GM19328 (cell line): ENCODE measurements around the gene INSIG1.
A peak's percentile ranks its signal among the peaks of the same experiment; 100 is the strongest.

ENCODE experiments used
- ATAC-seq: cut with Tn5 transposase; IDR thresholded peaks from one replicate; pipeline ENCODE4 v1.9.1; 2021; ENCODE audit warnings: mild to moderate bottlenecking, moderate library complexity; ENCODE audit not compliant: unreplicated experiment

The INSIG1 gene

DNA sequence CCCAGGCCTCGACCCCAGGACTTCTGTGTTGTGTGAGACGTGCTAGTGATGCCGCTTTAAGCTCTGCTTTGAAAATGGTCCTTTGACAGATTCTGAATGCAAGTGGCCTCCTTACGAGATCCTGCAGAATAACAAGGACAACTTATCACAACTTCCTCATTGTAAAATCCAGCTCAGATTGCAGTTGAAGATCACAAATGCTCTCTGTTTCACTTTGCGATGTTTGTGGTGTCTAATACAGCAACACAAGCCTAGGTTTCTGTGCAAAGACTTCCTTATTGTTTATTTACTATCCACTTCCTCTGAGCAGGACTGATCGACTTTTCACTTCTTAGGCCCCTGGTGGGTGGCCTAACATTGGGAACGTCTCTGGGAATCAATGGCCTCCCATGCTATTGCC, 31.7 kb upstream of the INSIG1 start:
- no peak for ATAC-seq

DNA sequence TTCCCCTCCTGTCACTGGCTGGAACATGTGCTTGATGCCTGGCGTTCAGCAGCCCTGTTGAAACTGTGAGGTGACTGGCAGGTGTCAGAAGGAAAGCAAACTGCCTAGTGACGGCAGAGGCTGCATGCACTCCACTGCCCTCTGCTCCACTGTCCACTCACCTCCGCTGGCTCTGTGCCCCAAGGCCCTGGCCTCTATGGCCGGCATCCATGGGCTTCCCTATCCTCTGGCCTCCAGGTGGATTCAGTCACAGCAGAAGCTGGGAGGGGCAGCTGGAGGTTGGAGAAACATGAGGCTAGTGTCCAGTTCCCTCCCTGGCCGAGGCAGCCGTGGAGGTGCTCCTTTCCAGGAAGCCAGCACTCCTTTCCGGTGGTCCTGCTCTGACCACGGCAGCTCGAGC, 31.2 kb upstream of the INSIG1 start:
- ATAC-seq: no peak

DNA sequence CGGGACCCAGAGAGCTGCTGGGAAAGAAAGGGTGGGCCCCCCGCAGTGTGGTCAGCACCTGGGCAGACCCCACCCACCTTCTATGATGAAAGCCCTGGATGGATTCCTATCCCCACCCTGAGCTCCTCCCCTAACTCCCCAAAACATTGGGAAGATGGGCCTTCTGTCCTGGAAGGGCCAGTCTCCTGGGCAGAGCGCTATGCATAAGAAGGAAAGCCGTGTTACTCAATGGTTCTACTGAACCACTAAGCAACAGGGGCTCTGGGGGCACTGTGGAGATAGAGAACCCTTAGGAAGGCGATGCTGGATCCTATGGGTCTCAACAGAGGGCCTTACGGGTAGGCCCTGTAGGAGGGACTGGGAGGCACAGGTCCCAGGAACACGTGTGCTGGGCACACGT, 30.7 kb upstream of the INSIG1 start:
- no peak for ATAC-seq

DNA sequence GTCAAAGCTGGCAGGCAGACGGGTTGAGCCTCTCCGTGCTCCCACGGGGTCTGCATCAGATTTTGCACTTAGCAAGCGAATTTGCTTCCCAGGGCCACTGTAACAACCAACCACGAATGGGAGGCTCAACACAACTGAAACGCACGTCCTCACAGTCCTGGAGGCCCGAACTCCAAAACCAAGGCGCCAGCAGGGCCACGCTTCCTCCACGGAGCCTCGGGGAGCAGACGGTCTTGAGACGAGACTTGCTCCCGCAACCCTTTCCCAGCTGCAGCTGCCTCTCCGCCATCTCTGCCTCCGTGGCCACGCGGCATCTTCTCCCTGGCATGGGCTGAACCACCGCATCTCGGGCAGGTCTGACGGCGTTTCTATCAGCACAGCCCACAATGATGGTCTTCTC, 30.2 kb upstream of the INSIG1 start:
- no peak for ATAC-seq

DNA sequence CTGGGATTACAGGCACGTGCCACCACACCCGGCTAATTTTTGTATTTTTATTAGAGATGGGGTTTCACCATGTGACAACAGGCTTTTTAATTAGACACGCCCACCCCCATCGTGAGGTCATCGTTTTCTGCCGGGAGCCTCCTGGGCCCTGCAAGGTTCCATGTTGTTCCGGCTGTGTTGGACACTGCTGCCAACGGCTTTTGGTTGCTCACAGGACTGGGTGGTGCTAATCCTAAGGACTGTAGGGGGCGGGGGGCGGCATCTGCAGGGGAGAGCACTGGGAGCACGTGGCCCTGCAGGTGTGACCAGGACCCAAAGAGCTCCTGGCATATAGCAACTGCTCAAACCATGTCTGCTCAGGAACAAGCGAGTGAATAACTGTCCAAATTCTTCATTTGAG, 29.5 kb upstream of the INSIG1 start:
- no peak for ATAC-seq

DNA sequence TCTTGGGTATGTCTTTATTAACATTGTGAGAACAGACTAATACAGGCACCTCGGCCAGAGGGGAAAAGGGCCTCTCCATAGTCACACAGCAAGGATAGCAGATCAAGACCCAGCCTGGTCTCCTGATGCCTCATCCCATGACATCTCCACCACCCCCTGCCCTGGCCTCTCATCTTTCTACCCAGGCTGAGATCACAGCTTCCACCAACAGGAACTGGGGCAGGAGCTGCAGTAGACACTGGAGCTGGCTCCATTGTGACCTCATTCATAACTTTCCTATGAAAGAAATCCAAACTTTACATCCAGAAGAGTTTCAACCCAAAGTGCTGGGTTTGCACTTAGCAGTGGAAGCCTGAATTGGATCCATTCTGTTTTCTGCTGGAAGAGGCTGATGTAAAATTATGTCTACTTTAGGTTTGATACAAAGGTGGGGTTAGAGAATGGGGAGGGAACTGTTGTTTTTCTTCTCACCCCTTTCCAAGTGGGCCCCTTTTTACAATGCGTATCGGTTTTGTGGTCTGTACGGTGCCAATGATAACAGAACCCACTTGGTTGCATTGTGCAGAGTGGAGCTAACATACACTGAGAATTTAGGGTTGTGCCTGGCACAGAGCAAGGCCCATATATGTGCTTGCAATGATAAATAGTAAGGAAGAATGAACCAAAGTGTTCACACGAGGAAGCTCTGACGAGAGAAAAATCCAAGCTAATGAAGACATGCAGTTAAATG, 28.6 kb upstream of the INSIG1 start:
- ATAC-seq: no peak

DNA sequence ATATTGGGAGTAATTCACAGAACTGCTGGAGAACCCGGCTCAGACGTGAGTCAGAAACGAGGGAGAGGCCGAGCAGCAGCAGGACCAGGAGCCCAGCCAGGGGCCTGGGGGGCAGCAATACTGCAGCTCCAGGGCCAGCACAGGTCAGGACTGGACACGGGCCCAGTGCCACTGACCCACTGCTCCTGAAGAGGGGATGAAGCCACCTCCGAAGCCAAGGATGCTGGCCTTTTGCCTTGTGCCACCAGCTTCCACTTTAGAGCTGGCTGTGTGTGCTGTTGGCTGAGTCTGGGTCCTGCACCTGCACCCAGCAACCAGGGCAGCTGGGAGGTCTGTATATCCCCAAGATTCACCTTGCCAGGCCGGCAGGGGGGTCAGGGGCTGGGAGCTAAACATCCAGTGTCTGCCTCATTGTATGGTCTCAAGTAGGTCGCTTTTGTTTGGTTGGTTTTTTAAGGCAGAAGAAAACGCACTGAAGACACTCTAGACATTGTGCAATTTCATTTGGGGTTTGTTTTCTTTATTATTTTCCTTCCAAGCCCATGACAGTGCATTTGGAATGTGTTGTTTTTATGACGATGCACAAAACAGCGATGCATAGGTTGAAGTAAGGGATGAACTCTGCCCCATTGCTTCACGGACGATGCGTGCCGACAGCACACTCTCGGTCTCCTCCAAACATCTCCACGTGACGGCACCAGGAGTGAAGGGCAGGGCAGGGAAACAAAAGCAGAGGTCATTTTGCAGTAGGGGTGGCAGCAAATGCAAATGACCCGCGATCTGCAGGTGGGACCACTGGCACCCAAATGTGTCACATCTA, 27.7 kb upstream of the INSIG1 start:
- no peak for ATAC-seq

DNA sequence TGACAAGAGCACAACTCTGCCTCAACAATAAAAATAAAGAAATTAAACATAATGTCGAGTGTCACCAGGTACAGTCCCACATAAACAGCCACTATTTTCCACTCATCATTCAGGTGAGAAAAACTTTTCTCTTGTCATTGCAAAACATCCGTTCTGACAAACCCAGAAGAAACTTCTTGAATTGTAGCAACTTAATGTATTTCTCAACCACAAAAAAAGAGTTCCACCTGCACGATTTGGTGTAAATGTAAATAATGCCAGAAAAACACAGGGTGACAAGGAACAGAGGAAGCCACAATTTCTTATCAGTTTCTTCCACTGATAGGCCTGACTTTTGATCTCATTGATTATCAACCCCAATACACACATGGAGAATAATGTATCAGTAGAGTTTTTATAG, 26.8 kb upstream of the INSIG1 start:
- no peak for ATAC-seq

DNA sequence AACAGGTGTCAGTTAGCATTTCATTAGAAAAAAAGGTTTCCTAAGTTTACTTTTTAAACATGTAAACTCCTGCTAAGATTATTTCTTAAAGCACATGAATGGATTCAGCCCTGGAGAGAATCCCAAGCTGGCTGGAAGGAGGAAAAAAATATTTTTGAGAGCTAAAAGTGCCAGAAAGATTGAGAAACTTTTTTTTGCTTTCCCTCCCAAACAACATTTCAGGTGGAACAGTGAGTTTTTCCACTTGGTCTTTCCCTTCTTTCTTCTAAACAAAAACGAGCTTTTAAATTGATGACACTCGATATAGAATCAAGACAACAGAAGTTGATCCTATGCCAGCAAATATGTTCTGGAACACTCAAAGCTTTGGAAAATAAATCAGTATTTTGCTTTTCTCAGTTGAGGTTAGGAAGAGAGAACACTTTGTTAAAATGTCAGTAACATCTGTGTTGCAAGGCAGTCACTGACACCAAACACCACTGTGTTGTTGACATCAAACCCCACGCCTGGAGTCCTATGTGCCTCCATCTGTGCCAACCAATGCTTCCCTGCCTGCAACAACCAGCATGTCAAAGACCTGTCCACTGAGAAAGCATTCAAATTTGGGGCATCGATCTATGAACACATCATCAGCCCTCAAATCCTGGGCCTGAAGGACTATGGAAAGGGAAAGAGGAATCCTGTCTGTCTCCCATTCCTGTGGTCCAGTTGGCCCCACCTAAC, 22.9 kb upstream of the INSIG1 start:
- no peak for ATAC-seq

DNA sequence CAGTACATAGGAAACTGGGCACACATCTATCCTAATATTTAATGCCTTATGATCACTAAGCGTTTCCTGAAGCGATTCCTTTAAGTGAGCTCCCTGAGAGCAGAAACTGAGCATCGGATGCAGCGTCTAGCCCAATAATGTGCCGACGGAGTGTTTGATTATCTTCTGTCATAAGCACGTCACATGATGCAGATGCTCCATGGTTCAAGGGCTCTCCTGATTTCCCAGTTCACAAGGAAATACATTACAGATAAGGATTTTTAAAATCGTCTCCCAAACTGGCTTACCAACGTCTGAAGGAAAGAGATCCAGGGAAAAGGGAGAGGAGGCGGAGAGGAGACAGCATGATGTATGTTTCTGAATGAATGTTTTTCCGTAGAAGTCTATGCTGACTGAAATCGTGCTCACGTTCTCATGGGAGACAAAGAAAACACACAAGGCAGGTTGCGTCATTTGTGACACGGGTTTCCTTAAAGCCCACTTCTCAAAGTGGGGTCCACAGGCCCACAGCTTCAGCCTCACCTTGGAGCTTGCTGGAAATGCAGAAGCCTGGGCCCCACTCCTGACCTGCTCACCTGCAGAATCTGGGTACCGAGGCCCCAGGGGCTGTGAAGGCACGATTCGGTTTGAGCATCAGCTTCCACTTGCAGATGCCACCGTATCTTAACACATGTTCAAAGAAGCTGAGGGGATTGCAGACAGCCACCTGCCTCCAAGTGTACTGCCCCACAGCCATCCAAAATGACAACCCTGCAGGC, 21.5 kb upstream of the INSIG1 start:
- no peak for ATAC-seq

DNA sequence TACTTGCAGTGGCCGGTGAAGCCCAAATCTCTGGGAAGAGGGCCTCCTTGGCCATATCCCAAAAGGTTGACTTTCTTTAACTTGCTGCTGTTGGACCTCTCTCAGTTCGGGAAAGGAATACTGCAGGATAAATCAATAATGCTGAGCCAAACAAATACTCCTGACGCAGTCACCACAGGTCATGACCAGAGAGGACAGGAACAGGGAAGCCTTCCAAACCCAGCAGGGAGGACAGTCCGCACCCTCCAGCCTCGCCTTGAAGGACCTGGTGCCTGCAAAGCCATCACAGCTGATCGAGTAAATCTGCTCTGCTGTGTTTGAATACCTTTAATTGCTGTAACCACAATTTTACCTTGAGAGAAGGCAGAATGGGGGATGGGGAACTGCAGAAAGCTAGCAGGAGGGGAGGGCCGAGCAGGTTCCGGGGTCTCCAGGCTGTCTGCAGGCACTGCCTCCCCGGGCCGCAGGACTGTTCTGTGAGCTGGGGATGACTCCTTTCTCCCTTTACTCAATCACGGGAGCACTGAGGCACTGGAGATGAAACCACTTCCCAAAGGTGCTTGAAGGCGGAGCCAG, 20.8 kb upstream of the INSIG1 start:
- no peak for ATAC-seq

DNA sequence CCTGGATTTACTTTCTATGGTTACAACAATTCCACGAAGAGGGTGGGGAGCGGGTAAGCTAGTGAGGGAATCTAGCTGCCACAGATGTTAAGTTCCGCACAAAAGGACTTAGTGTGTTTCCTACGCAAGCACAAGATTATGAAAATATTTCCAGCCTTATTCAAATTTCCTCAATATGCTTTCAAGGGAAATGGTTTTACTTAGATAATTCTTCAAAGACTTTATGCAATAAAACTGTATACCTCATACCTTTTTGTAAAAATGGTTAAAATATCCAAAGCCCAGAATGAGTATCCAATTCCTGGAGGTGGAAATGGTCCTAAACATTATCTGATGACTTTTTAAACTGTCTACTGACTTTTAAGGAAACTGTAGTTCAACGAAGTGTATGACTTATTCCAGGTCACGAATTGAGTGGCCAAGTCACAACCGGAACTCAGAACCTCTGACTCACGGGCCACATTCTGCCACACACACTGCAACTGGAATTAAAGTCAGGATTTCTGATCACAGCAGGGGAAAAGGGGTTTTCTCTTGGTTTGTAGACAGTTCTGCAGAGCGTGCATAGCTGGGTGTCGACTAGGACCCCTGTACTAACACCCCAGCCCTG, 20.2 kb upstream of the INSIG1 start:
- no peak for ATAC-seq

DNA sequence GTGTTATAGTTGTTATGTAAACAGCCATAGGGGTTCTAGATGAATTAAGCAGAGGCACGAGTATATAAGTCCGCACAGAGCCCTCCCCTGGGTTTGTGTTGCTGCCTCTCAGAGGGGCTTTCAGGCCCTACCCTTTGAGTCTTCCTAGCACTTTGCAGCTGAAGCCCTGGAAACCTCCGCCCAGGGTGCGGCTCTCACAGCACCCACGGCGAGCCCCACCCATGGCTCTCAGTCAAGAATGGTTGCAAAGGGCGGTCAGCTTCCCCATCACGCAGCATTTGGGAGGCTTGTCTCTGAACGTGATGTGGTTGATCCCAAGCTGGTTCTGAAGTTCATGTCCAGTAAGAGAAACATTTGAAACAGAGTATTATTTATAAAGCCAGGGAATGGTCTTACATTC, 18.8 kb upstream of the INSIG1 start:
- ATAC-seq: no peak

DNA sequence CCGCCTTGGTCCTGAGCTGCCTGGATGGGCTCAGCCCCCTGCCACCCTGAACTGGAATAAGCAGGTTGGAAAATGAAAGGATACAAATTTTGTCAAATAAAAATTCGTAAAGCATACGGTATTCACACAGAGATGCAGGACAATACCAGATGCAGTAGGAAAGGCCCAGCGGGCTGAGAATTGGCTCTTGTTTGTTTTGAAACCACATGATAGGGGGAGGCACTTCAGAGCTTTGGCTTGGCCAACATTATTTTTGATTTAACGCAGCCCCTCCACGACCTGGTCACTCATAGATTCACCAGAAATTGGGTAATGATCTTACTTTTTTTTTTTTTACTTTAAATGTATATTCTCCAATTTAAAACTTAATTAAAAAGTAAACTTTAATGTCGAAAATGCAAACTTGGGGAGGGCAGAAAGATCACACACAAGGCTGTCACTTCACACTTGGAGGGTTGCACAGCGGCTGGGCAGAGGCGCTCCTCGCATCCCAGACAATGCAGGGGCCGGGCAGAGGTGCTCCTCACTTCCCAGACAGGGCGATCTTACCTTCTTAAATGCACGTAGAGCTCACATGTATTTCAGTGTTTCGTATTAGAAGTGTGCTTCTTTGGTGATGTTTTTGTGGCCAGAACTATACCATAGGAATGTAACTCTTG, 17.8 kb upstream of the INSIG1 start:
- no peak for ATAC-seq

DNA sequence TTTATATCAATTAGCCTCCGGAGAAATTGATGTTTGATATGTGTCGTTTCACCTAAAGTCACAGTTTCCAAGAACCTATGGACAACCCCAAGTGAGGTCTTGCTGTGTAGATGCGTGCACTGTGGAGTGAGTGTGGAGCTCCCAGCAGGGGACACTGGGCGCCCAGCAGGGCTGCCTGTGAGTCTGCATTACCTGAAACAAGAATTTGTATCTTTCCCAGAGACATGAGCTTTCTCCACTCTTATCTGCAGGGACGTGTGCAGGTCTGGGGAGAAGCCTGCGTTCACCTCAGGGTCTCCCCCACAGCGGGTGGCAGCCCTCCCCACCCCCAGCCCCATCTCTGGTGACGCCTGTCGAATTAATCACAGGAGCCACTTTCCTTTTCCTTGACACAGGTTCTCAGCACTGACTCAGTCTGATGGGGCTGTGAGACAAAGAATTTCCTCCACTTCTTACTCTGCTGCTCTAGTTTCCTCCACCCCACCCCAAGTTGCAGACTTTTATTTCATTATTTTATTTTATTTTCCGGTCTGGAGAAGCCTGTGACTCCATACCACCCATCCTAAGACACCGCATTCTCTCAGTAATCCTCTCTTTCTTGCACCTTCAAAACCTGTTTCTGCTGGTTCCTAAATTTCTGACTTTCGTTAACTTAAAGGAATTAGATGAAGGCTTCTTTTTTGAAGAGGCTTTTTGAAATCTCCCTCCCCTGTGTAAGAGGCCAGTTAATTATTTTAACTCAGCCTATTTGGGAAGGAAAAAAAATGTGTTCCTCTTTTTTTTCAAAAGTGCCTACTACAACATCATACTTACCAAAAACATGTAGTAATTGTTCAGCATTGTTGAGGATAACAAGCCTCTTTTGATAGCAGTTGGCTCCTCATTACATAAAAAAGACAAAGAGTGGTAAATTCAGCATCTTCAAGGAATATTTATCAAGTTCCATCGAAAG, 17.0 kb upstream of the INSIG1 start:
- no peak for ATAC-seq

DNA sequence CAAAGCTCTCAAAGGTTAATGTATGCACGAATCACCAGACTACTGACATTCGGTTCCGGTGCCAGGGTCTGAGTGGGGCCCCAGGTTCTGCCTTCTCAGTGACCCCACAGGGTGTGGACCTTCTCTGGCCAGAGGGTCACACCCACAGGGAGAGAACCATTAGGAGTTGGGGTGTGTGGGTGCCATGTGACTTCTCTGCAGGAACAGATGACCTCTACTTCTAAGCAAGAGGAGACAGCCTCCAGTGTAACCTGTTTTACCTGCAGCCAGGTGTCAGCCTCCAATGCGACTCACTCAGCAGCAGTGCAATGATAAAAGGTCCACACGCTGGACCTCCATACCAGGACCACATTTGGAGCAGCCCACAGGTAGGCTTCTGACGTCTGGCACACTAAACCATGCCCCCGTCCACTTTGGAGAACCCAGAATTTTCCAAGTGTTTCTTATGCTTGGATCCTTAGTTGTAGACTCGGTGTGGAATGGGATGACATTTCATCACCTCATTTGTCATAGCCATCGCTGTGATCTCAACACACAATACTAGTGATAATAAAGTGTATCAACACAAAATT, 16.2 kb upstream of the INSIG1 start:
- ATAC-seq: no peak

DNA sequence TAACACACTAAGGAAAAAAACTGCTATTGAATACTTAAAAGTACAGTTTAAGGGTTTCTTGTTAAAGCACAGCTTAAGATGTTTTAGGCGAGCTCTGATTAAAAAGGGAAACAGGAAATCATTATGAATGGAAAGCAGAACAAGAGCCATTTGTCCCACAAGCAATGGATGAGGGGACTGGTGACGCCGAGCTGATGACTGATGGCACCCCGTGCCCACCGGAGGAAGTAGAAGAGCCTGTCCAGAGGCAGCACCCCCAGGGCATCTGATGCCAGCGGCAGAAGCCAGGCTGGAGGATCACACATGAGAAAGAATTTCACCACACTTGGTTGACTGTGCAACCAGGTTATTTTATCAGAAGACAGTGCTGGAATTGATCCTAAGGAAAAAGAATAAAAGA, 15.0 kb upstream of the INSIG1 start:
- no peak for ATAC-seq

DNA sequence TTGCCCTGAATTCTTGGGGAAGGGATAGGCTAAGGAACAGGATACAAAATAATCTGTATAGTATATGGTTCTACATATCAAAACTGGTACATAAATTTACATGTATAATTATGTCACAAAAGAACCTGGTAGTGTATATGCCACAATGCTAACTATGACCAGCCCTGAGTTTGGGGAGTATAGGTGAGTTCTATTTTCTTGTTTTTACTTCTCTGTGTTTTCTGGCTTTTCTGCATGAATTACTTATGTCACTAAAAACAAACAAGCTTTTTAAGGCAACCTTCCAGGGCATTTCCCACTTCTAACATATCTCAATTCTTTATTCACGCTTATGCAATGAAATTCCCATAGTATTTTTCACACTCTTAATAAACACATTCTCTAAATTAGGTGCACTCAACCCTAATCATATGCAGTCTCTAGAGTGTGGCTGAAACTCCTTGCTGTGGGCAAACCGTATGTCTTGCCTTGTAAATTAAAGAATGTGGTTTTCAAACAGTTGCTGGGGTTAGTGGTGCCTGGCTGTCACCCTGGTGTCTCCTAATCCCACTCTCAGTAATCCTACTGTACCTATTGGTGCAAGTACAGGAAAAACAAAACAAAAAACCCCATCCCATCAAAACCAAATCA, 14.0 kb upstream of the INSIG1 start:
- peak; percentile 84 for ATAC-seq
